Stimulated activated CD8-positive, alpha-beta memory T cell treated with anti-CD3 and anti-CD28 coated beads, Interleukin-4, amount 100 ng/mL, for 1 hour (primary cell): ENCODE results near the gene UBE3C.

Experiments
- DNase-seq, 2 donors: peaks; one replicate each; pipeline ENCODE4 v3.0.0-alpha.2; 2020; ENCODE audit warnings: low read depth in 2 of 2, low spot score in 1 of 2

Gene UBE3C

GRCh38 chr7:157176771-157177170 lies 38.0 kb downstream of the UBE3C start:
- no peak for DNase-seq

DNA sequence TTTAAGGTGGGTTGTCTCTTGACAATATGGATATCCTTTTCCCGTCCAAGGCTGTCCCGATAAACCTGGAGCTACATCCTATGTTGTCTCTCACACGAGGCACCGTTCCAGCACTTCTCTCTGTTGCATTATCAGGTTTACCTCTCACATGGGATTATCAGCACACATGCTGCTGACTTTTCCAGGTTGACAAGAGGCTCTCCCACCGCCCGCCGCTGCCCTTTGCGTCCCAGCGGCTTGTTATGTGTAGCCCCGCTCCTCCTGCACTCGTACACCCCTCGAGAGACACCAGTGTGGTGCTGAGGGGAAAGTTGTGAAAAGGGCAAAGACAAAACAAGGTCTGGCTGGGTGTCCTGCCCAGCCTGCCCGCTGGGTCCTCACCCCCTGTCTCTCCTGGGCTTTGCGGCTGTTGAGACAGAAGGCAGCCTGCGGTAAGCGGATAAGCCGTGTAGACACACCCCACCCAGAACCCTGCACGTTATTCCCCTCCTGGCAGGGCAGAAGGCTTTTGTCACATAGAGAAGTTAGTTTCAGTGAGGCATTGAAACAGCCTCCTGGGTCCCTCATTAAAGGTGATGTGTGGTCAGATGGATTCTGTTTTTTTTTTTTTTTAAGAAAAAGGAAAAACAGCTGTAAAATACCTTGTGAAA lies 38.7 kb downstream of the UBE3C start:
- DNase-seq: no peak

GRCh38 chr7:157177983-157178381 lies 39.3 kb downstream of the UBE3C start:
- DNase-seq: no peak

DNA sequence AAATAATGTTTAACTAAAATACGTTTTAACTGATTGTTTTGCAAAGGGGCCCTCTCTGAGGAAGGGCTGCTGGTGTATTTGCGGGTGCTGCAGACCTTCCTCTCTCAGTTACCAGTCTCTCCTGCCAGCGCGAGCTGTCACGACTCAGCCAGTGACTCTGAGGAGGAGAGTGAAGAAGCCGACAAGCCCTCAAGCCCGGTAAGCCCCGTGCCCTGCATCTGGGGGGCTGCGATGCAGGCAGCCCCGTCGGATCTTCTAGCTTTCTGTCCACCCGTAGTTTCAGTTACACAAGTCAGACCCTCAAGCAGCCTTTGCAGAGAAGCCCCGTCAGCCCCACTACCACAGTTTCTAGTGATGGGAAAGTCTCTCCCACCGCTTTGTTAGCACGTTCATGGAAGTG lies 45.1 kb downstream of the UBE3C start:
- no peak for DNase-seq

DNA sequence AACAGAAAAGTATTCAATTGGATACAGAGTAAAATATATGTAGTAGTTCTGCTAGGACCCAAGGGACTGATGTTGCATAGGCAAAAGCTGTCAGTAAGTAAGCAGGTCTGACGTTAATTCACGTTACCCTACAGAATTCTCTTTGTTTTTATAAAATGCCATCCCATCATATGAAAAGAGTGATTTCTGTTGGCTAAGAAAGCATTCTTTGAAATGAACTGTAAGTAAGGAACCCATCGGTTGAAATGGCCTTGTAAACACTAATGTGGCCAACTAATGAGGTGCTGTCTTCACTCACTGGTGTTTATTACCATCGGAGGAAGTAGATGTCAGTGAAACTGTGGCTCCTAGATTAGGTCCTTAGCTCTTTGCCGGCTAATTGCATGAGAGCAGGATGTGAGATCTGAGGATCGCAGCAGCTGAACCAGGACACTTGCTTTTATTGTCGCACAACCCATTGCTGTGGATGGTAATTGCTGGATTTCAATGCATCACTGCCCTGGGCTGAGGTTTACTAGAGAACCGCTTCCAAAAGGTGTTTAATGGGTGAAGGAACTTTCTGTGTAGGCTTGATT lies 49.5 kb downstream of the UBE3C start:
- no peak for DNase-seq

- no peak for DNase-seq
Observed at GRCh38 chr7:157189405-157189804, 50.7 kb downstream of the UBE3C start.

- no peak for DNase-seq
Observed at GRCh38 chr7:157192861-157193260, 54.1 kb downstream of the UBE3C start.

DNA sequence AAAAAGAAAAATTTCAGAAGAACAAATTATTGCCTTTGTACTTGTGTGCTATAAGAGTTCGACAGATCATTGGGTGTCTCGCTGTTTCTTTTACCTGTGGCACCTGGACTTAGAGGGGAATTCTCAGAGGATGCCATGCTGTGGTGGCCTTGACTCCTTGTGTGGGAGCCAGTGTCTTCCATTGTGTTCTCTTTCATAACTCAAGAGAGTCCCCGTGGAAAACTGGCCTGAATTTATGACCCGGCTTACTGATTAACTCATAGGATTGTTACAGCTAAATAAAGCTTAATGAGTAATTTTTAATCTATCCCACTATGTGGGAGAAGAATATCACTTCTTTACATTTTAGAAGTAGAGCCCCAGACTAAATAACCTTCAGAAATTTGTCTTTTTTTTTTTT lies 54.5 kb downstream of the UBE3C start:
- no peak for DNase-seq

DNA sequence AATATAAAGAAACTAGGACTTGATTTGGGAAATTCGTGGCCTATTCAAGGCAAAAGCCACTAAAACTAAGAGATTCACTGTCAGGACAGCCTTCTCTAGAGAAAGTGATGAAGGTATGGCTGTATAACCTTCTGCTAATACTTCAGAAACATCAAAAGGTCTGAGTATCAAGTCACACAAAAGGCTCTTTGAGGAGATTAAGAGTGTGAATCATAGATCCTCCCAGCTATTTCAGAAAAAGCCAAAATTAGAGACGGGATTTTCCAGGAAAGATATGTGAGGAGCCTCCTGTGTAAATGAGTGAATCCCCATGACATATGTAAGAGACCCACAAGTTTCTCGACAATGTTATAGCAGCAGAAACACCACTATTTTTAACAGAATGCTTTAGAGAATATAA lies 56.2 kb downstream of the UBE3C start:
- DNase-seq: no peak

DNA sequence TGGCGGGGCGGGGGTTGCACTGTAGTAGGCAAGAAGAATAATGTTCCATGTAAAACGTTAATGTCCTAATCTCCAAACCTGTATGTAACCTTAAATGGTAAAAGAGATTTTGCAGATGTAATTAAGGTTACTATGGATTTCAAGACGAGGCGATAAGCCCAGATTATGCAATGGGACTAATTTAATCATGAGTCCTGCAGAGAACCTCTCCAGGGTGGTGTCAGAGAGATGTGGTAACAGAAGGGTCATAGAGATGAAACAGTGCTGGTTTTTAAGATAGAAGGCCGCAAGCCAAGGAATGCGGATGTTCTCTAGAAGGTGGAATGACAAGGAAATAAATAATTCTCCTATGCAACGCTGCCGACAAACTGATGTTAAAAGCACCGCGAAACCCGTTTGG lies 57.1 kb downstream of the UBE3C start:
- DNase-seq: no peak

DNA sequence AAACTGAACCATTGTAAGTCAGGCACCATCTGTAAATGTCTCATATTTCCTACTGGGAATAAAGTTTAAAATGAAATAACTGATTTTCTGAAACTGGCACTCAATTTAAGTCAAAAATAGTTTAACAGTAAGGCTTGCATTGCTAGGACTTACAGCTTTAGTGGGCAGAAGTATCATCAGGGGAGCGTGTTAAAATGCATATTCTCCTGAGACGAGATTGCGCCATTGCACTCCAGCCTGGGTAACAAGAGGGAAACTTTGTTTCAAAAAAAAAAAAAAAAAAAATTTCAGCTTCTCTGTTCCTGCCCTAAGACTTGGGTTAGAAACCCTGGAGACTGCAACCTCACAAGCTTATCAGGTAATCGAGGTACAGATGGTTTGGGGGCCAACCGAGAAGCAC lies 65.4 kb downstream of the UBE3C start:
- DNase-seq: no peak

GRCh38 chr7:157205438-157205837 lies 66.7 kb downstream of the UBE3C start:
- DNase-seq: no peak

DNA sequence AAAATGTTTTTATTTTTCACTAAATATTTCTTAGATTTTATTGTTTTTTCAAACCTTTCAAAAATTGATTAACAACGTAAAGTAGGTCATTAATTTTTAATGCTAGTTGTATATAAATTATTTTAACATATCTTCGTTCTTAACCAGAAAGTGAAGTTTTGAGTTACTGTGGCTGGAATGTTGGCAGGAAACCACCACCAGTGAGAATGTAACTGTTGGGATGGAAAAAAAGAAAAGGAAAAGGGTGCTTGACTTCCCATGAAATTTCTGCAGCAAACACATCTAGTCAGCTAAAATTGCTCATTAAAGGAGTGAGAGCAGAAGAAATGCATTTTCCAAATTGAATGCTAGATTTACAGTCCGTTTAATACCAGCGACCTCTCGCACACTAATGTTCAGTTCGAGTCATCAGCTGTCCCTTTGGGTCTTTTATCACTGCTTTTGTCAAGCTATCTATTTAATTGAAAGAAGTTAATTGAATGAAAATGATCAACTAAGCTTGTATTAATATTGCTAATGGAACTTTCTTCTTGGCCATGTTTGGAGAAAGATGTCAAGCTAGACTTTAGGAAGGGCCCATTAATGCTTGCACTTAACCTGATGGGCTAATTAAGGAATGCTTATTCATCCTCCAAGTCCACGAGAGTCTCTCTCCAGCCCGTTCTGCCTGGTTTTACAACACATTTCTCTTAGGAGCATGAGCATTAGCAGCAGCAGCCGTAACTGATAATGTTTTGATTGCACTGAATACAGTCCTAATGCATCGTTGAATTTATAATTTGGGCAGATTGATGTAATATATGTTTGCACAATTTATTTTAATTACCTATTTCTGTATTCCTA lies 70.1 kb downstream of the UBE3C start:
- DNase-seq: no peak

- no peak for DNase-seq
Observed at GRCh38 chr7:157210682-157211081, 72.0 kb downstream of the UBE3C start.

DNA sequence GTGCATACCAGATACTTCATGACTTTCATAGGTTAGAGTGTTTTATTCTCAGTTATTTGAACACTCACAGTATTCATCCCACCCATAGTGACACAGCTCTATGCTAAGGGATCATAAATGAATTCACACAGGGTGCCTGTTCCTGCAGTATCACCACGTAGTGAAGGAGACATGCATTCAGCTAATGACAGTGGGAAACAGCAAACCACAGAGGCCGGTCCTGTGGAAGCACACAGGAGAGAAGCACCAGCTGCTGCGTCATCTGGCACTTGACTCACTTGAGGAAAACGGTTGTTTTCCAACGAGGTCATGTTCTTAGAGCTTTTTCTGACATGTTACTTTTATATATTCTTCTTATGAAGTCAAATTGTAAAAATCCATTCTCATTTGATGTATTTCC lies 73.0 kb downstream of the UBE3C start:
- DNase-seq: no peak

- no peak for DNase-seq
Observed at GRCh38 chr7:157219154-157219553, 80.4 kb downstream of the UBE3C start.

- DNase-seq: no peak
Observed at GRCh38 chr7:157220916-157221569, 82.3 kb downstream of the UBE3C start.

- no peak for DNase-seq
Observed at GRCh38 chr7:157222687-157223086, 84.0 kb downstream of the UBE3C start.

DNA sequence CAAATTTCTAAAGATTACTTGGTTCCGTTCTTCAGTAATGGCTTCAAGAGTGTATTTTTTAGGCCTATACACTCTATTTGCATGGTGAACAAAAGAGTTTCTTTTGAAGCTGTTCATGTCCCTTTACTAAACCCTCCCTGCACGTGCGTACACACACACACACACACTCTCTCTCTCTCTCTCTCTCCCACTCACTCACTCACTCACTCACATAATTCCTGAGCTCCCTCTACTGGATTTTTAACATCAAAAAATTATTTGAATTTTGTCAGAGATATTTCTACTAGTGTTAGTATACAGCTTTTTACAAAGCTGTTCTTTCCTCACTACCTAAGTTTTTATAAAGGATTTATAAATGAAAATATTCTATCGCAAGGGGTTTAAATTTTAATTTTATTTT lies 85.9 kb downstream of the UBE3C start:
- DNase-seq: no peak

- DNase-seq: no peak
Observed at GRCh38 chr7:157228864-157229422, 90.2 kb downstream of the UBE3C start.

GRCh38 chr7:157233677-157234076 lies 95.0 kb downstream of the UBE3C start:
- DNase-seq: no peak

DNA sequence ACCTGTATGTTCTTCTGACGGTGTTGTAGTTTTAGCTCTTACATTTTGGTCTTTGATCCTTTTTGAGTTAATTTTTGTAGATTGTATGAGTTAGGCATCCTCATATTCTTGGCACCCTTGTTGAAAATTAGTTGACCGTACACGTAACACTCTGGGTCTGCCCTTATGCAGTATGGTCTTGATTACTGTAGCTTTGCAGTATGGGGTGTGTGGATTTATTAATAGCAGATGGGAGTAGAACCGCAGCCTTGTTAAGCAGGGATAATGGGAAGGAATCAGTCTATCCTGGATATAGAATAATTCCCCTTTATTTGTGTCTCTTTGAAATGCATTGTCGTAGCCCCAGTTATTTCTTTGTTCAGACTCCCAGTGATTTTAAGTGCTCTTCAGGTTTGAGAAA lies 95.5 kb downstream of the UBE3C start:
- no peak for DNase-seq
